NCI-H345 (cell line): Measurements from ENCODE around the gene ASMT.
"Not testable (repeated sequence)": the region's sequence is repeated elsewhere in the genome, so short reads cannot be mapped to it uniquely, and the experiment has no call there.

Experiments used
- DNase-seq: peaks from one replicate; lab custom pipeline; 2025; lab: John Stamatoyannopoulos, UW

Gene ASMT

GRCh38 chrX:1597345-1598020, 17.4 kb upstream of the ASMT start:
- DNase-seq: no peak

GRCh38 chrX:1598021-1598875, 16.6 kb upstream of the ASMT start:
- DNase-seq: no peak

- no peak for DNase-seq
These were observed 15.7 kb upstream of the ASMT start for GRCh38 chrX:1598876-1599790.

GRCh38 chrX:1599791-1600405, 15.0 kb upstream of the ASMT start:
- DNase-seq: no peak

GRCh38 chrX:1600406-1601050, 14.3 kb upstream of the ASMT start:
- no peak for DNase-seq

- no peak for DNase-seq
These were observed 13.7 kb upstream of the ASMT start for GRCh38 chrX:1601051-1601767.

- DNase-seq: no peak
These were observed 13.1 kb upstream of the ASMT start for GRCh38 chrX:1601768-1602085.

- DNase-seq: no peak
These were observed 12.6 kb upstream of the ASMT start for GRCh38 chrX:1602299-1602698.

- DNase-seq: no peak
These were observed 8.4 kb upstream of the ASMT start for GRCh38 chrX:1606496-1606895.

GRCh38 chrX:1609311-1609710, 5.5 kb upstream of the ASMT start:
- DNase-seq: no peak

GRCh38 chrX:1609762-1610161, 5.1 kb upstream of the ASMT start:
- DNase-seq: no peak

GRCh38 chrX:1610166-1610565, 4.7 kb upstream of the ASMT start:
- DNase-seq: no peak

GRCh38 chrX:1610736-1611135, 4.1 kb upstream of the ASMT start:
- DNase-seq: no peak

GRCh38 chrX:1612641-1613286, 2.1 kb upstream of the ASMT start:
- no peak for DNase-seq

GRCh38 chrX:1618689-1619088, 3.8 kb downstream of the ASMT start:
- no peak for DNase-seq

- no peak for DNase-seq
These were observed 8.8 kb downstream of the ASMT start for GRCh38 chrX:1623691-1624090.

GRCh38 chrX:1624158-1624860, 9.4 kb downstream of the ASMT start:
- not testable (repeated sequence) for DNase-seq

- not testable (repeated sequence) for DNase-seq
These were observed 10.0 kb downstream of the ASMT start for GRCh38 chrX:1624861-1625215.

GRCh38 chrX:1629244-1629643, 14.4 kb downstream of the ASMT start:
- DNase-seq: no peak

- DNase-seq: no peak
These were observed 31.1 kb downstream of the ASMT start for GRCh38 chrX:1646009-1646408.
